Fibroblast of lung (primary cell): ENCODE results near the gene SNAPC5. TPM values are rescaled to one million over a fixed set of nuclear protein-coding genes. Genes with fewer than 3 reads are reported as not detected.

ENCODE experiments used
- DNase-seq, 2 donors: peaks; one replicate each; pipeline versions ENCODE4 v3.0.0 to v3.0.0-alpha.2; 2010; ENCODE audit warnings: low read depth in 2 of 2
- H2AFZ ChIP-seq: 2 replicates; pipeline ENCODE4 v1.5.1; 2012; ENCODE audit warnings: low read length, control low read depth, inconsistent platforms
- H3K27ac ChIP-seq: 2 replicates; pipeline ENCODE4 v1.5.1; 2011; ENCODE audit warnings: low read length, control low read depth; ENCODE audit not compliant: insufficient read depth
- H3K27me3 ChIP-seq: 2 replicates; pipeline ENCODE4 v1.5.1; 2011; ENCODE audit warnings: mild to moderate bottlenecking, low read length; ENCODE audit not compliant: control insufficient read depth, insufficient read depth
- H3K36me3 ChIP-seq: 2 replicates; pipeline ENCODE4 v1.5.1; 2011; ENCODE audit warnings: low read length; ENCODE audit not compliant: control insufficient read depth, insufficient read depth
- H3K4me1 ChIP-seq: 2 replicates; pipeline ENCODE4 v1.5.1; 2011; ENCODE audit warnings: low read length; ENCODE audit not compliant: control insufficient read depth, insufficient read depth; ENCODE audit errors: extremely low read depth
- H3K4me2 ChIP-seq: 2 replicates; pipeline ENCODE4 v1.5.1; 2011; ENCODE audit warnings: low read length, control low read depth; ENCODE audit not compliant: insufficient read depth; ENCODE audit errors: extremely low read depth
- H3K4me3 ChIP-seq, 4 experiments: fragments of 200-600 bp in 1 of 4; sonication (generic) in 1 of 4; replicated peaks in 1 of 4; 2 replicates each; pipeline ENCODE4 v1.5.1; 2011 to 2016; ENCODE audit warnings: low read length in 4 of 4, low read depth in 3 of 4, mild to moderate bottlenecking in 3 of 4, control low read depth in 2 of 4, inconsistent platforms in 1 of 4, mixed read lengths in 1 of 4; ENCODE audit not compliant: insufficient read depth in 1 of 4; ENCODE audit errors: control extremely low read depth in 1 of 4
- H3K79me2 ChIP-seq: 2 replicates; pipeline ENCODE4 v1.5.1; 2012; ENCODE audit warnings: mild to moderate bottlenecking, low read length, inconsistent platforms; ENCODE audit not compliant: control insufficient read depth, insufficient read depth
- H3K9ac ChIP-seq: 2 replicates; pipeline ENCODE4 v1.5.1; 2011; ENCODE audit warnings: mild to moderate bottlenecking, low read length, control low read depth; ENCODE audit not compliant: insufficient read depth
- H3K9me3 ChIP-seq: 2 replicates; pipeline ENCODE4 v1.5.1; 2012; ENCODE audit warnings: low read depth, low read length; ENCODE audit not compliant: control insufficient read depth, insufficient read depth
- H4K20me1 ChIP-seq: 2 replicates; pipeline ENCODE4 v1.5.1; 2011; ENCODE audit warnings: low read length; ENCODE audit not compliant: control insufficient read depth, insufficient read depth; ENCODE audit errors: extremely low read depth
- CTCF ChIP-seq, 2 donors: IDR thresholded peaks in 1 of 2; conservative IDR thresholded peaks in 1 of 2; 1 replicate in 1 of 2; 2 replicates in 1 of 2; pipeline ENCODE4 v1.5.1; 2011 to 2012; ENCODE audit warnings: low read length in 2 of 2, control low read depth in 1 of 2, inconsistent platforms in 1 of 2, low read depth in 1 of 2, mild to moderate bottlenecking in 1 of 2
- EZH2 ChIP-seq: IDR thresholded peaks from 2 replicates; pipeline ENCODE4 v1.5.1; 2012; ENCODE audit warnings: low read length, control low read depth, mild to moderate bottlenecking; ENCODE audit errors: missing control alignments
- polyA plus RNA-seq, 2 donors: library from polyadenylated mRNA; depleted of rRNA in 1 of 2; stranded (reverse) in 1 of 2; unstranded in 1 of 2; fragments of >200 nt; gene quantifications; 2 replicates each; pipeline ENCODE4 v1.2.1, GENCODE V29; 2011 to 2012; ENCODE audit warnings: missing spikeins in 1 of 2
- total RNA-seq: library from RNA; depleted of rRNA; stranded (reverse); fragments of >200 nt; gene quantifications from 2 replicates; pipeline ENCODE4 v1.2.1, GENCODE V29; 2014

SNAPC5 gene
- total and polyA plus RNA-seq, 2 donors (not counting 1 experiment from before 2014, with no cell fraction given): 28.6 to 40.3 TPM

GRCh38 chr15:66482539-66482938 is 15.0 kb downstream of the SNAPC5 start:
- Histone ChIP-seq H3K27me3 (no peaks in the 10 kb centered on the region), H3K36me3 (peaks cover 3% of the 10 kb centered on the region), H3K4me2 (no peak overlapping the region), H3K4me3 (no peak overlapping the region), H3K9ac (no peak overlapping the region), H3K79me2 (no peaks in the 10 kb centered on the region), H4K20me1 (no peaks in the 10 kb centered on the region), H3K27ac (no peak overlapping the region), H3K9me3 (no peaks in the 10 kb centered on the region), H3K4me1 (no peaks in the 10 kb centered on the region), H2AFZ (no peak overlapping the region)
- TF ChIP-seq EZH2 (no peak), CTCF (conservative IDR thresholded peaks at IDR 0.05 in 1 of 2, IDR thresholded peaks at IDR 0.05 in 1 of 2; ENCODE audit: low read depth in 1 of 2, low read length in 2 of 2) (no peak)
- DNase-seq: no peak

GRCh38 chr15:66481107-66481856 is 16.3 kb downstream of the SNAPC5 start:
- Histone ChIP-seq H2AFZ (no peak overlapping the region), H3K27ac (no peak overlapping the region), H3K4me2 (no peak overlapping the region), H3K9ac (no peak overlapping the region), H3K4me3 (no peak overlapping the region), H4K20me1 (no peaks in the 10 kb centered on the region), H3K27me3 (no peaks in the 10 kb centered on the region), H3K79me2 (no peaks in the 10 kb centered on the region), H3K4me1 (no peaks in the 10 kb centered on the region), H3K9me3 (no peaks in the 10 kb centered on the region), H3K36me3 (peaks cover 3% of the 10 kb centered on the region)
- TF ChIP-seq EZH2: no peak
- no peak for TF ChIP-seq CTCF (conservative IDR thresholded peaks at IDR 0.05 in 1 of 2, IDR thresholded peaks at IDR 0.05 in 1 of 2; ENCODE audit: low read depth in 1 of 2, low read length in 2 of 2)
- DNase-seq: peak in 1 of 2 donors; percentile 66

GRCh38 chr15:66480267-66480666 is 17.3 kb downstream of the SNAPC5 start:
- no peak overlapping the region for H3K4me3 ChIP-seq
- DNase-seq: no peak
- H3K27ac ChIP-seq: no peak overlapping the region
- no peaks in the 10 kb centered on the region for H3K9me3 ChIP-seq
- H3K4me2 ChIP-seq: no peak overlapping the region
- no peak overlapping the region for H2AFZ ChIP-seq
- H3K79me2 ChIP-seq: no peaks in the 10 kb centered on the region
- H3K27me3 ChIP-seq: no peaks in the 10 kb centered on the region
- no peak overlapping the region for H3K9ac ChIP-seq
- H4K20me1 ChIP-seq: no peaks in the 10 kb centered on the region
- TF ChIP-seq EZH2 (no peak), CTCF (conservative IDR thresholded peaks at IDR 0.05 in 1 of 2, IDR thresholded peaks at IDR 0.05 in 1 of 2; ENCODE audit: low read depth in 1 of 2, low read length in 2 of 2) (no peak)
- no peaks in the 10 kb centered on the region for H3K4me1 ChIP-seq
- peaks cover 3% of the 10 kb centered on the region for H3K36me3 ChIP-seq
